ENCODE data around the gene POF1B.

GRCh38 chrX:85288992-85289723, 90.3 kb downstream of the POF1B start:
- TF ChIP-seq CTCF (IDR thresholded peaks at IDR 0.05; ENCODE audit: poor library complexity, severe bottlenecking) (no peak), EZH2 (IDR thresholded peaks at IDR 0.05; ENCODE audit: borderline replicate concordance, insufficient read depth, low read length, poor library complexity, severe bottlenecking) (no peak)

Data from neural cell (in vitro differentiated cells).